SK-N-SH treated with all-trans-retinoic acid at 6 μM for 48 hours (cell line): Measurements from ENCODE around the gene PTPRJ.

ENCODE experiments used
- ATAC-seq: fragments of 200-7000 bp; cut with Tn5 transposase; 3 replicates; pipeline ENCODE4 v1.9.1; 2020; ENCODE audit warnings: mild to moderate bottlenecking, moderate library complexity
- ARNTL ChIP-seq: fragments of 450-650 bp; formaldehyde crosslinking; IDR thresholded peaks from 2 replicates; pipeline ENCODE4 v1.5.0; 2020; ENCODE audit warnings: low read depth, mild to moderate bottlenecking, moderate library complexity, borderline replicate concordance
- BACH2 ChIP-seq: fragments of 250-450 bp; sonication (Bioruptor Pico); IDR thresholded peaks from 2 replicates; pipeline ENCODE4 v1.9.0; 2021; ENCODE audit warnings: mild to moderate bottlenecking, borderline replicate concordance
- CSDC2 ChIP-seq: fragments of 250-450 bp; sonication (Bioruptor Pico); IDR thresholded peaks from 2 replicates; pipeline ENCODE4 v1.5.0; 2020; ENCODE audit warnings: mild to moderate bottlenecking, moderate library complexity
- ESRRG ChIP-seq: fragments of 250-450 bp; sonication (Bioruptor Pico); IDR thresholded peaks from 2 replicates; pipeline ENCODE4 v1.6.1; 2021; ENCODE audit warnings: mild to moderate bottlenecking
- GLIS3 ChIP-seq: fragments of 250-450 bp; sonication (Bioruptor Pico); IDR thresholded peaks from 2 replicates; pipeline ENCODE4 v1.5.0; 2020; ENCODE audit warnings: mild to moderate bottlenecking, moderate library complexity
- ISL1 ChIP-seq: fragments of 250-450 bp; sonication (Bioruptor Pico); IDR thresholded peaks from 2 replicates; pipeline ENCODE4 v2.1.2; 2022; ENCODE audit warnings: mild to moderate bottlenecking, moderate library complexity
- OSR1 ChIP-seq: fragments of 250-450 bp; sonication (Bioruptor Pico); IDR thresholded peaks from 2 replicates; pipeline ENCODE4 v1.8.0; 2022; ENCODE audit warnings: moderate library complexity, mild to moderate bottlenecking, inconsistent platforms
- RARB ChIP-seq: fragments of 250-450 bp; sonication (Bioruptor Pico); IDR thresholded peaks from 2 replicates; pipeline ENCODE4 v1.8.0; 2021; ENCODE audit warnings: mild to moderate bottlenecking, moderate library complexity
- SNAI2 ChIP-seq: fragments of 250-450 bp; sonication (Bioruptor Pico); IDR thresholded peaks from 2 replicates; pipeline ENCODE4 v1.5.0; 2020; ENCODE audit warnings: mild to moderate bottlenecking, moderate library complexity
- TOX ChIP-seq: fragments of 250-450 bp; sonication (Bioruptor Pico); IDR thresholded peaks from 2 replicates; pipeline ENCODE4 v1.8.0; 2021; ENCODE audit warnings: mild to moderate bottlenecking, moderate library complexity, borderline replicate concordance
- ZC3H10 ChIP-seq: fragments of 250-450 bp; sonication (Bioruptor Pico); IDR thresholded peaks from 2 replicates; pipeline ENCODE4 v1.5.1; 2021; ENCODE audit warnings: mild to moderate bottlenecking, moderate library complexity
- ZFP3 ChIP-seq: fragments of 250-450 bp; sonication (Bioruptor Pico); IDR thresholded peaks from 2 replicates; pipeline ENCODE4 v1.5.0; 2020; ENCODE audit warnings: mild to moderate bottlenecking, moderate library complexity
- ZFP30 ChIP-seq: fragments of 450-650 bp; formaldehyde crosslinking; IDR thresholded peaks from 2 replicates; pipeline ENCODE4 v1.5.0; 2022; ENCODE audit warnings: mild to moderate bottlenecking, moderate library complexity
- ZNF565 ChIP-seq: fragments of 450-650 bp; formaldehyde crosslinking; conservative IDR thresholded peaks from 2 replicates; pipeline ENCODE4 v1.5.0; 2020; ENCODE audit warnings: low read depth, mild to moderate bottlenecking, moderate library complexity
- ZNF70 ChIP-seq: fragments of 450-650 bp; formaldehyde crosslinking; IDR thresholded peaks from 2 replicates; pipeline ENCODE4 v1.5.0; 2020; ENCODE audit warnings: mild to moderate bottlenecking, moderate library complexity
- ZNF8 ChIP-seq: fragments of 450-650 bp; formaldehyde crosslinking; IDR thresholded peaks from 2 replicates; pipeline ENCODE4 v1.5.0; 2020; ENCODE audit warnings: mild to moderate bottlenecking, moderate library complexity
- TF ChIP-seq, protein P1 (sequence below): fragments of 250-450 bp; sonication (Bioruptor Pico); IDR thresholded peaks from 2 replicates; pipeline ENCODE4 v1.5.1; 2020; ENCODE audit warnings: low read depth, mild to moderate bottlenecking, moderate library complexity
- TF ChIP-seq, protein P2 (sequence below): fragments of 250-450 bp; sonication (Bioruptor Pico); IDR thresholded peaks from 2 replicates; pipeline ENCODE4 v1.5.1; 2021; ENCODE audit warnings: mild to moderate bottlenecking, moderate library complexity
- TF ChIP-seq, protein P3 (sequence below): fragments of 250-450 bp; sonication (Bioruptor Pico); IDR thresholded peaks from 2 replicates; pipeline ENCODE4 v1.8.0; 2021; ENCODE audit warnings: low read depth, mild to moderate bottlenecking, moderate library complexity, borderline replicate concordance
- TF ChIP-seq, protein P4 (sequence below): fragments of 250-450 bp; sonication (Bioruptor Pico); IDR thresholded peaks from 2 replicates; pipeline ENCODE4 v1.5.0; 2020; ENCODE audit warnings: mild to moderate bottlenecking, moderate library complexity

The PTPRJ gene

DNA sequence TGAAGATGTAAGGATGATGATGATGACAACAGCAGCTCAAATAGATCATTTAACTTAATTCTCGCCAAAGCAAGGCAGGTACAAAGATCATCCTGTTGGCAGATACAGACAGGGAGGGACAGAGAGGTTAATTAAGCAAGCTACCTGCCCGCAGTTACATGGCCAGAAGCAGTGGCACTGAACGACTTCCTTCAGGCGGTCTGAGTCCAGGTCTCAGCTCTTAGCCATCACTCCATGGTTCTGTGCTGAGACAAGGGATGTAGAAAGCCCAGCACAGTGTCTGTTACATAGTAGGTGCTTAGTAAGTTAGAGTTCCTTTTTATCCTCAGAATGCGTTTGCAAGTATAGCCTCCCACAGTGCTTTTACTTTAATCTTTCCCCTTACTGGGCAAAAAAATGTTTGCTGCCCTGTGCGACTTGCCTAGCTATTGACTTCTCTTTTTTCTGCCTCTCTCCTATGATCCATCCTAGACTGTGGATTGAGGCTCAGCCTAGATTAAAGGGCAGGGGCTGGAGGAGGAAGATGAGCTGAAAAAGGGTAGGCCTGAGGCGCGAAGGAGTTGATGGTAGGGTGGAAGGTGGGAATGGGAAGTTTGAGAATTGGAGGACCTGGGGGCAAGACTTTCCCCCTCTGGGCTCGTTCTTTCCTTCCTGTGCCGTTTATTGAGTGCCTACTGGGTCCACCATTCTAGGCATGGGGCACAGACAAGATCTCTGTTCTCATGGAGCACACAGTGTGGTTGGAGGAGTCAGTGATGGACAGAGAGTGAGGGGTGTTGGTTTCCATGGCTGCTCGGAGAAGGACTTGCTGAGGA is 128.1 kb downstream of the PTPRJ start:
- ATAC-seq, result no peak
- no peak for TF ChIP-seq RARB
- no peak for TF ChIP-seq ZNF70 (CRISPR knock-in tag)
- TF ChIP-seq, protein P1, sequence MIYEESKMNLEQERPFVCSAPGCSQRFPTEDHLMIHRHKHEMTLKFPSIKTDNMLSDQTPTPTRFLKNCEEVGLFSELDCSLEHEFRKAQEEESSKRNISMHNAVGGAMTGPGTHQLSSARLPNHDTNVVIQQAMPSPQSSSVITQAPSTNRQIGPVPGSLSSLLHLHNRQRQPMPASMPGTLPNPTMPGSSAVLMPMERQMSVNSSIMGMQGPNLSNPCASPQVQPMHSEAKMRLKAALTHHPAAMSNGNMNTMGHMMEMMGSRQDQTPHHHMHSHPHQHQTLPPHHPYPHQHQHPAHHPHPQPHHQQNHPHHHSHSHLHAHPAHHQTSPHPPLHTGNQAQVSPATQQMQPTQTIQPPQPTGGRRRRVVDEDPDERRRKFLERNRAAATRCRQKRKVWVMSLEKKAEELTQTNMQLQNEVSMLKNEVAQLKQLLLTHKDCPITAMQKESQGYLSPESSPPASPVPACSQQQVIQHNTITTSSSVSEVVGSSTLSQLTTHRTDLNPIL (CRISPR knock-in tag), result no peak
- TF ChIP-seq GLIS3 (CRISPR knock-in tag), result no peak
- TF ChIP-seq SNAI2, result no peak
- TF ChIP-seq TOX (CRISPR knock-in tag), result no peak
- no peak for TF ChIP-seq ZNF8 (CRISPR knock-in tag)
- no peak for TF ChIP-seq ZFP30
- TF ChIP-seq ARNTL (CRISPR knock-in tag), result no peak
- no peak for TF ChIP-seq ZNF565 (CRISPR knock-in tag)

DNA sequence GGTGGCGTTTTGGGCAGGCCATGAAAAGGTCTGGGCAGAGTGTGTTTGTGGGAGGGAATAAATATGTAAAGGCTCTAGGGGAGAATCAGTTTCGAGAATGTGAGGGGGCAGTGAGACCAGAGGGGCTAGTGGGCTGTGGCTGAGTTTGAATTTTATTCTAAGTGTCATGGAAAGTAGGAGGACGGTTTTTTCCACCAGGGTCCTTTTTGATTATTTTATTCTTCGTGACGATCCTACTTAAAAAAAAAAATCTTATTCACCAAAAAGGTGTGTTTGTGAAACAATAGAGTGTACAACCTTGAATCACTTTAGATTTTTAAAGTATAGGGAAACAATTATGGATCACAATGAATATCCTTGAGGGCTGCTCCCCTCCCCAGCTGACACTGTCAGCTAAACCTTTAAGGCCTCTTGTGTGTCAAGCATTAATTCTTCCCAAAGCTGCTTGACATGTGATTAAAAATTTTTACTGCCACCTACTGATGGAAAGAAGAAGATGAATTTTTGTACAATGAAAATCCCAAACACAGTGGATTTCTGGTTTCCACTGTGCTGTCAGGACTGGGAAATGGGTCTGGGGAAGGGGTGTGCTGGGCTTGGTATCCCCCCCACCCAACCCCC is 128.8 kb downstream of the PTPRJ start:
- TF ChIP-seq ARNTL (CRISPR knock-in tag) (no peak), ZNF8 (CRISPR knock-in tag) (no peak), ZFP30 (no peak), SNAI2 (no peak)
- TF ChIP-seq, protein P2, sequence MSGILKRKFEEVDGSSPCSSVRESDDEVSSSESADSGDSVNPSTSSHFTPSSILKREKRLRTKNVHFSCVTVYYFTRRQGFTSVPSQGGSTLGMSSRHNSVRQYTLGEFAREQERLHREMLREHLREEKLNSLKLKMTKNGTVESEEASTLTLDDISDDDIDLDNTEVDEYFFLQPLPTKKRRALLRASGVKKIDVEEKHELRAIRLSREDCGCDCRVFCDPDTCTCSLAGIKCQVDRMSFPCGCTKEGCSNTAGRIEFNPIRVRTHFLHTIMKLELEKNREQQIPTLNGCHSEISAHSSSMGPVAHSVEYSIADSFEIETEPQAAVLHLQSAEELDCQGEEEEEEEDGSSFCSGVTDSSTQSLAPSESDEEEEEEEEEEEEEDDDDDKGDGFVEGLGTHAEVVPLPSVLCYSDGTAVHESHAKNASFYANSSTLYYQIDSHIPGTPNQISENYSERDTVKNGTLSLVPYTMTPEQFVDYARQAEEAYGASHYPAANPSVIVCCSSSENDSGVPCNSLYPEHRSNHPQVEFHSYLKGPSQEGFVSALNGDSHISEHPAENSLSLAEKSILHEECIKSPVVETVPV, result no peak
- peak; percentile 76 for ATAC-seq

DNA sequence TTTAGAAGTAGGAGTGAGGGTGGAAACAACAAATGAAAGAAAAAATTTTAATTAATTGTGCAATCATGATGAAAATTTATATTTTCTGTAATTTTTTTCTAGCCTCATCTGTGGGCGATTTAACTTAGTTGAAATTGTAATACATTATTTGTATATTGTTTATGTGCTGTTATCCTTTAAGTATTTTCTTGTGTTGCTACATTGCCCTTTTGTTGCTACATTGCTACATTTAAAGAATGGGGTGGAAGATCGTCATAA is 130.1 kb downstream of the PTPRJ start:
- TF ChIP-seq ZNF70 (CRISPR knock-in tag), result no peak
- TF ChIP-seq, protein P3, sequence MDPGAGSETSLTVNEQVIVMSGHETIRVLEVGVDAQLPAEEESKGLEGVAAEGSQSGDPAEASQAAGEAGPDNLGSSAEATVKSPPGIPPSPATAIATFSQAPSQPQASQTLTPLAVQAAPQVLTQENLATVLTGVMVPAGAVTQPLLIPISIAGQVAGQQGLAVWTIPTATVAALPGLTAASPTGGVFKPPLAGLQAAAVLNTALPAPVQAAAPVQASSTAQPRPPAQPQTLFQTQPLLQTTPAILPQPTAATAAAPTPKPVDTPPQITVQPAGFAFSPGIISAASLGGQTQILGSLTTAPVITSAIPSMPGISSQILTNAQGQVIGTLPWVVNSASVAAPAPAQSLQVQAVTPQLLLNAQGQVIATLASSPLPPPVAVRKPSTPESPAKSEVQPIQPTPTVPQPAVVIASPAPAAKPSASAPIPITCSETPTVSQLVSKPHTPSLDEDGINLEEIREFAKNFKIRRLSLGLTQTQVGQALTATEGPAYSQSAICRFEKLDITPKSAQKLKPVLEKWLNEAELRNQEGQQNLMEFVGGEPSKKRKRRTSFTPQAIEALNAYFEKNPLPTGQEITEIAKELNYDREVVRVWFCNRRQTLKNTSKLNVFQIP, result no peak
- TF ChIP-seq OSR1, result no peak
- TF ChIP-seq ARNTL (CRISPR knock-in tag), result no peak
- TF ChIP-seq ZNF8 (CRISPR knock-in tag), result no peak
- TF ChIP-seq, protein P4, sequence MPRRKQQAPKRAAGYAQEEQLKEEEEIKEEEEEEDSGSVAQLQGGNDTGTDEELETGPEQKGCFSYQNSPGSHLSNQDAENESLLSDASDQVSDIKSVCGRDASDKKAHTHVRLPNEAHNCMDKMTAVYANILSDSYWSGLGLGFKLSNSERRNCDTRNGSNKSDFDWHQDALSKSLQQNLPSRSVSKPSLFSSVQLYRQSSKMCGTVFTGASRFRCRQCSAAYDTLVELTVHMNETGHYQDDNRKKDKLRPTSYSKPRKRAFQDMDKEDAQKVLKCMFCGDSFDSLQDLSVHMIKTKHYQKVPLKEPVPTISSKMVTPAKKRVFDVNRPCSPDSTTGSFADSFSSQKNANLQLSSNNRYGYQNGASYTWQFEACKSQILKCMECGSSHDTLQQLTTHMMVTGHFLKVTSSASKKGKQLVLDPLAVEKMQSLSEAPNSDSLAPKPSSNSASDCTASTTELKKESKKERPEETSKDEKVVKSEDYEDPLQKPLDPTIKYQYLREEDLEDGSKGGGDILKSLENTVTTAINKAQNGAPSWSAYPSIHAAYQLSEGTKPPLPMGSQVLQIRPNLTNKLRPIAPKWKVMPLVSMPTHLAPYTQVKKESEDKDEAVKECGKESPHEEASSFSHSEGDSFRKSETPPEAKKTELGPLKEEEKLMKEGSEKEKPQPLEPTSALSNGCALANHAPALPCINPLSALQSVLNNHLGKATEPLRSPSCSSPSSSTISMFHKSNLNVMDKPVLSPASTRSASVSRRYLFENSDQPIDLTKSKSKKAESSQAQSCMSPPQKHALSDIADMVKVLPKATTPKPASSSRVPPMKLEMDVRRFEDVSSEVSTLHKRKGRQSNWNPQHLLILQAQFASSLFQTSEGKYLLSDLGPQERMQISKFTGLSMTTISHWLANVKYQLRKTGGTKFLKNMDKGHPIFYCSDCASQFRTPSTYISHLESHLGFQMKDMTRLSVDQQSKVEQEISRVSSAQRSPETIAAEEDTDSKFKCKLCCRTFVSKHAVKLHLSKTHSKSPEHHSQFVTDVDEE (CRISPR knock-in tag), result no peak
- TF ChIP-seq ZFP3 (CRISPR knock-in tag), result no peak
- TF ChIP-seq ESRRG (CRISPR knock-in tag), result no peak
- TF ChIP-seq ZC3H10 (CRISPR knock-in tag), result no peak
- TF ChIP-seq, protein P1 (CRISPR knock-in tag), result no peak
- no peak for TF ChIP-seq CSDC2 (CRISPR knock-in tag)
- no peak for TF ChIP-seq BACH2
- no peak for TF ChIP-seq ISL1
- TF ChIP-seq SNAI2, result no peak
- TF ChIP-seq TOX (CRISPR knock-in tag), result no peak
- TF ChIP-seq GLIS3 (CRISPR knock-in tag), result no peak
- TF ChIP-seq ZNF565 (CRISPR knock-in tag), result no peak
- no peak for TF ChIP-seq RARB

More for the DNA sequence above, 130.1 kb downstream of the PTPRJ start:
- no peak for ATAC-seq
